Measurements from ENCODE around the gene MEAK7. TPM values are rescaled to one million over a fixed set of nuclear protein-coding genes. Genes with fewer than 3 reads are reported as not detected.

MEAK7 gene
- total RNA-seq, 1 donor from 2014 or later: 27.4 TPM

DNA sequence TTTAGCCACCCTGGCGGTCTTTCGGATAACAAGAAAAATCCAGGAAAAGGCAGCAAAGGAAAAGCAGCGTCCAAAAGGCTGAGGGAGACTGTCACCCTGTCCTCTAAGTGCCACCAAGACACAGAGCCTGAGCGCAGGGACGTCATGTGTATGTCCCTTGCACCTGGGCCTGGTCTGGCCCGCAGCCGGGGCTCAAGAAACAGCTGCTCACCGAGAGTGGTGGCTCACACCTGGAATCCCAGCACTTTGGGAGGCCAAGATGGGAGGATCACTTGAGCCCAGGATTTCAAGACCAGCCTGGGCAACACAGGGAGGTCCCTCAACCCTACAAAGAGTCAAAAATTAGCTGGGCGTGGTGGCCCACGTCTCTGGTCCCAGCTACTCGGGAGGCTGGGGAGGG is 9.2 kb upstream of the MEAK7 start:
- DNase-seq (ENCODE audit: extremely low read depth, low read depth, low spot score): no peak

GRCh38 chr16:84513123-84513522 is 8.7 kb upstream of the MEAK7 start:
- no peak for DNase-seq (ENCODE audit: extremely low read depth, low read depth, low spot score)

GRCh38 chr16:84511831-84512230 is 7.4 kb upstream of the MEAK7 start:
- DNase-seq (ENCODE audit: extremely low read depth, low read depth, low spot score): no peak

DNA sequence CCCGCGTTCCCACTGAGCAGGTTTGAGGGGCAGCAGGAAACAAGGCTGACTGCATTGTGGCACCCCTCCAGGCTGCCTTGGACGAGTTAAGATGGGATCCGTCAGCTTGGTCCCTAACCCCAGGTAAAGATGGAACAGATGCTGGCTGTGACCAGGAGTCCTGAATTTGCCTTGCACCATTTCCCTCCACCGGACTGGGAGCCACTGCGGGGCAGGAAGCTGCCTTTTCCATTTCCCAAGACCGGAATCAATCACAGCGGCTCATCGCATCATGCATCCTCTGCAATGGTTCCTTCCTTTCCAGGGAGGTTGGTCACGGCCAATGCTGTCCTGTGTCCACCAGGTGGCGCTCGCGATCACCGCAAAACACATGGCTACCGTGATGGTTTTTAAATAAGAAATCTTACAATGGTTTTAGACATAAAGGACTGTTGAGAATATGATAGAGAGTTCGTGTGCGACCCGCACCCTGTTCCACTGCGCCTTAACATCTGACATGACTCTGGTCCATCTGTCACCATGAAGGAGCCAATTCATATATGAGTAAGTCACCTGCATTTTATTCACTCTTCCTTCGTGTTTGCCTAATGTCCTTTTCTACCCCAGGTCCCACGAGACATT is 6.8 kb upstream of the MEAK7 start:
- peak; percentile 48 for DNase-seq (ENCODE audit: extremely low read depth, low read depth, low spot score)

GRCh38 chr16:84509032-84509950 is 4.8 kb upstream of the MEAK7 start:
- no peak for DNase-seq (ENCODE audit: extremely low read depth, low read depth, low spot score)

- DNase-seq (ENCODE audit: extremely low read depth, low read depth, low spot score): no peak
Observed at GRCh38 chr16:84508502-84508901, 4.0 kb upstream of the MEAK7 start.

DNA sequence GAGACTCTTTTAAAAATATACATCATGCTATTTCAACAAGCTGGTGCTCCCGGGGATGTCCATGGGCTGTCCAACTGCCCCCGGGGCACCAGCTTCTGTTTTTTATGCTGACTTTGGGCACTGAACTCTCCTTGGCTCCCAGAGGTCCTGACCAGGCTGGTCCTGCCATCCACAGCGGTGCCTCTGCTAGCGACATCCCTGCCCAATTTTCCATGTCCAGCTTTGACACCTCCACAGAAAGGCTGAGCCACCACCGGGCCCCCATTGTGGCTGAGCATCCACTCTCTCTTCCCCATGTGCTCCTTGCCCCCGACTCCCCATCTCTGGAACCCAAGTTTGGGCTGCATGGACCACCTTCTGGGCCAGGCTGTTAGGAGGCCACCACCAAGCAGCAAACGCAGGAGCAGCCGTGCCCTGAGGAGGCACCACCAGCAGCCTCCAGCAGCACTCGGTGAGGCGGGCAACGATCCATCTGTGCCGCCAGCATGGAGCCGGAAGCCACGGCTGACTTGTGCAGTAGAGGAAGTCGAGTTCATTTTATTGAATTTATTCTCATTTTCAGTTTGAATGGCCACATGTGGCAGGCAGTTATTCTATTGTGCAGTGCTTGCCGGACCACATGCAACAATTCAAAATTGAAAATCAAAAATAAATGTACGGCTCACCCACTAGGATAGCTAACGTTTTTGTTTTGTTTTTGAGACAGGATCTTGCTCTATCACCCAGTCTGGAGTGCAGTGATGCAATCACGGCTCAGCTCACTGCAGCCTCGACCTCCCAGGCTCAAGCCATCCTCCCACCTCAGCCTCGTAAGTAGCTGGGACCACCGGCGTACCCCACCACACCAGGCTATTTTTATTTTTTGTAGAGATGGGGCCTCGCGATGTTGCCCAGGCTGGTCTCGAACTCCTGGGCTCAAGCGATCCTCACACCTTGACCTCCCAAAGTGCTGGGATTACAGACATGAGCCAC is 2.8 kb upstream of the MEAK7 start:
- no peak for DNase-seq (ENCODE audit: extremely low read depth, low read depth, low spot score)

DNA sequence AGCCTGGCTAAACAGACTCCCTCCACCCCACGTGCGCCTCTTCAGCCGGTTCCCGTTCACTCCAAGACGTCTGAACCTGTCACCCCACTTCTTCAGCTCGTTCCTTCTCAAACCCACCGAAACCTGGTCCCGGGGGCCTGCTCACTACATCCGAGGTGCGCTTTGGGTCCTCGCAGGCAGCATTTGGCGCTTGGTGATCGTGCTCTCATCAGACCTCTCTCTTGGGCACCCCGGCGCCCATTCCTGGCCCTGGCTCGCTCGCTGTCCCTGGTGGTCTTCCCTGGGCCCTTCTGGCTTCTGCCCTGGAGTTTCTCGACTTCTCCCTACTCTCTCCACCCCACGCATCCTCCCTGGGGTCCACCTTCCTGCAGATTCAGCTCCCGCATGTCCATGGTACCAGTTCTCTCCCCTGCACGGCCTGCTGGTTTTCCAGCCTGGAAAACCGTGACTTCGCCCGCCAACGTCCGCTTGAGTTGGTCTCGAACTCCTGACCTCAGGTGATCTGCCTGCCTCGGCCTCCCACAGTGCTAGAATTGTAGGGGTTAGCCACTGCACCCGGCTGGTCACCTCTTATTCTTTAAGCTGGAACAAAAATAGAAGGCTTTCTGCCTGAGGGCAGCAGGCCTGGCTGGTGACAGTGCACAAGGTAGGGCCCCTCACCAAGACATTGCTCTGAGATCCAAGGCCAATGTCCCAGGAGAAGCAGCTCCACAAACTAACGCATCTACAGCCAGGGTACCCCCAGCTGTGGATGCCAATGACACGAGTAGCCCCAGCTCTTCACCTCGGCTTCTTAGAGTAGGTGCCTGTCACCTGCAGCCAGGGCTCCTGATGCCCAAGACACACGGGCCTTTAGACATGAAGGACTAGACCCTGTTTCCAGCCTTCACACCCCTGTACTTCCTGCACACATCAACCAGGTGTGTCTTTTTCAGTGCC is 1.1 kb upstream of the MEAK7 start:
- no peak for DNase-seq (ENCODE audit: extremely low read depth, low read depth, low spot score)

DNA sequence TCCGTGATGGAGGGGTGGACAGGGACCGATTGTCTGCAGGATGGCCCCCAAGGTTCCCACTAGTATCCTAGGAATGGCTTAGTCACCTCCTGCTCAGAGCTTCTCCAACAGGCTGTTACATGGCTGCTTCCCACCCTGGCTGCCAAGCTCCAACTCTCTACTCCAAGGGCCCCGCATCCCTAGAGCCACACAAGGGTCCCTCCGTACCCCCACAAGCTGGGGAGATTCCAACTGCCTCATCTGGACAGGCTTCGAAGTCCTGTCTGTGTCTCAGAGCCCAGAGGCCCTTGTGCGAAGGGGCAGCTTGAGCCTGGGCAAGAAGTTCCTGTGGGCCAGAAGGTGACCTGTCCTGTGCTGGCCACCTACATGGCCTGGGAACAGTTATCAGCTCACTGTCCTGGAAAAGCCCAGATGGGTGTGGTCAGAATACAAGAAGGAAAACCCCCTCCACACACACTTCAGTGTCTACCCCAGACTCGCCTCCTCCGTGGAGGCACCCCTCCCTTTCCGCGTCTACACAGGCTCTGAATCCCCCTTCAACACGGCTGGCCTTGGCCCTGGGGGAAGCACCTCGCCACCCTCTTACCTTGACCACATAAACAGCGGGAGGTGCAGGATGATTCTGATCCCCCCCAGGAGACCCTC is 586 bp downstream of the MEAK7 start:
- DNase-seq (ENCODE audit: extremely low read depth, low read depth, low spot score): no peak

DNA sequence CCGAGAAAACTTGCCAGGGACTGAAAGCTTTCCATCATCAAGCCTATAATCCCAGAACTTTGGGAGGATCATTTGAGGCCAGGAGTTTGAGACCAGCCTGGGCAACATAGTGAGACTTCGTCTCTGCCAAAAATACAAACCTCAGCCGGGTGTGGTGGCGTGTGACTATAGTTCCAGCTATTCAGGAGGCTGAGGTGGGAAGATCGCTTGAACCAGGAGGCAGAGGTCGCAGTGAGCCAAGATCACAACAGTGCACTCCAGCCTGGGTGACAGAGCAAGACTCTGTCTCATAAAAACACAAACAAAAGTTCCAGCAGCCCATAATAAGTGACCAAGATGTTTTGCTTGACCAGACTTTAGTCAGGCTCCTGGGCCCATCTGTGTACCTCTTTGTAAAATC is 1.9 kb downstream of the MEAK7 start:
- no peak for DNase-seq (ENCODE audit: extremely low read depth, low read depth, low spot score)

- no peak for DNase-seq (ENCODE audit: extremely low read depth, low read depth, low spot score)
Observed at GRCh38 chr16:84502075-84502474, 2.4 kb downstream of the MEAK7 start.

DNA sequence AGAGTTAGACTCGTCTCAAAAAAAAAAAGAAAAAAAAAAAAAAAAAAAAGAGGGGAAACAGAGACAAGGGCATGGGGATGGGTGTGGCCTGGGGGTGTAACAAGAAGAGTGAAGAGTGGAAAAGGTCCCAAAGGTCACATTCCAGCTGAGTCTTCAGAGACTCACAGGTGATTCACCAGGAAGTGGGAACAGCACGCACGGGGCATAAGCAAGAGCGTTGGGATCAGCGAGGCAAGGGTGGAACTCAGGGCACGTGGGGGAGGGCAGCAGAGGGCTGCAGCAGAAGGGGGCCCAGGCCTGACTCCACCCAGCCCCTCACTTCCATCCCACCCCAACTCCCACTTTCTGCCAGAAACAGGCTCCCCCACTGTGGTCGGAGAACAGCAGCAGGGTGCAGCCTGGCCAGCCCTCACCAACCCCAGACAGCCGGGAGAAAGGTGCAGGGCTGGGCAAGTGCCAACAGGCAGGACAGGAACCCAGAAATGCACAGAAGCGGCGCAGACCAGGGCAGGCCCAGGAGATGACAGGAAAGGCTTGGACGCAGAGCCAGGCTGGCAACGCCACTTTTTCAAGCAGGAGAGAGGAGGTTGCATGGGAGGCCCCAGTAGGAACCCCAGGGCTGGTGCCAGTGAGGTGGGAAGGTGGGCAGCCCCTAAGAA is 3.3 kb downstream of the MEAK7 start:
- DNase-seq (ENCODE audit: extremely low read depth, low read depth, low spot score): no peak

DNA sequence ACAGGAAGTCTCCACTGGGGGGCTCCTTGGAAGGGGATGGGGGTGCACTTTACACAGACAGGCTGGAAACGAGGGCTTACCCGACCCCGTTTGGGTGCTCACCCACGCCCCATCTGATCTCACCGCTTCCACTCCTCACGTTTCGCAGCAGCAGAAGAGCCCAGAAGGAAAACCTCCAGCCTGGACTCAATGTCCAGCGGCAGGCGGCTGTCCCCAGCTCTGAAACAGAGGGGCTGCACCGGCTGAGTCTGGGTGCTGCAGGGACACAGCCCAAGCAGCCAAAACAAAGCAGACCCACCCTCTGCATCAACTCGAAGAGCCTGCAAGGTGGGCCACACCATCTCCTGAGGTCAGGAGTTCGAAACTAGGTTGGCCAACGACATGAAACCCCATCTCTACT is 3.9 kb downstream of the MEAK7 start:
- DNase-seq (ENCODE audit: extremely low read depth, low read depth, low spot score): no peak

DNA sequence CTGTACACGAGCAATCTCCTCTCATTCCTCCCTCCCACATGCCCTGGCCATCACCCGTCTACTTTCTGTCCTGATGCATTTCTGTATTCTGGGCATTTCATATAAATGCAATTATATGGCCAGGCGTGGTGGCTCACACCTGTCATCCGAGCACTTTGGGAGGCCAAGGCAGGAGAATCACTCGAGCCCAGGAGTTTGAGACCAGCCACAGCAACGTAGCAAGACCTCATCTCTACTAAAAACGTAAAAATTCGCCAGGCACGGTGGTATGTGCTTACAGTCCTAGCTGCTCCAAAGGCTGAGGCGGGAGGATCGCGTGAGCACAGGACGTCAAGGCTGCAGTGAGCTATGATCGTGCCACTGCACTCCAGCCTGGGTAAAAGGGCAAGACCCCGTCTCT is 4.8 kb downstream of the MEAK7 start:
- no peak for DNase-seq (ENCODE audit: extremely low read depth, low read depth, low spot score)

DNA sequence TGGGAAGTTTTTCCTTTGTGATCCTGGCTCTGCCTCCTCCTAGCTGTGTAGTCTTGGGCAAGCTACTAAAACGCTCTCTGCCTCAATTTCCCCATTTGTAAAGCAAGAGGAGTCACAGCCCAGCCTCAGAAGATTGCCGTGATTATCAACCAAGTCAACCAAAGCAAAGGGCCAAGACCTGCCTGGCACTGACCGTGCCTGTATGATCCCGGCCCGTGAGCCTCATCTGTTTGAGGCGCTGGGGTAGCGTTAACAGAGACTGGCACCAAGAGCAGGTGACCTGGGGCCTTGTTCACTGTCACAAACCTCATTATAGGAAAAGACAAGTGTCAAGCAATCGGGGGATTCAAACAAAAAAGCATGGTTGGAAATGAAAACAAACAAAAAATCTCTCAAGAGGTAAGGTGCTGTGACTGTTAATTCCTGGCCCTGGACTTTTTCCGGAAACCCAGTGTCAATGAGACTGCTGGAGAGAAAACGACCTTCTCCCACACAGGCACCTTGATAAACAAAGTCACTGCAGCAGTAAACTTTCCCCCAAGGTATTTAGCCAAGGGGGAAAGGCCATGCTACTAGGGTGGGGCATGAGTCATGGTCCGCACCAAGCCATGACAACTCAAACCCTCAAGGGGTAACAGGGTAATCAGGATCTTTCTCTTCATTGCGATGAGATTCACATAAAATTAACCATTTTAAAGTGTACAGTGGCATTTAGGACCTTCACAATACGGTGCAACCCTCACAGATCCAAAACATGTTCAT is 5.4 kb downstream of the MEAK7 start:
- no peak for DNase-seq (ENCODE audit: extremely low read depth, low read depth, low spot score)

- no peak for DNase-seq (ENCODE audit: extremely low read depth, low read depth, low spot score)
Observed at GRCh38 chr16:84498223-84498610, 6.2 kb downstream of the MEAK7 start.

DNA sequence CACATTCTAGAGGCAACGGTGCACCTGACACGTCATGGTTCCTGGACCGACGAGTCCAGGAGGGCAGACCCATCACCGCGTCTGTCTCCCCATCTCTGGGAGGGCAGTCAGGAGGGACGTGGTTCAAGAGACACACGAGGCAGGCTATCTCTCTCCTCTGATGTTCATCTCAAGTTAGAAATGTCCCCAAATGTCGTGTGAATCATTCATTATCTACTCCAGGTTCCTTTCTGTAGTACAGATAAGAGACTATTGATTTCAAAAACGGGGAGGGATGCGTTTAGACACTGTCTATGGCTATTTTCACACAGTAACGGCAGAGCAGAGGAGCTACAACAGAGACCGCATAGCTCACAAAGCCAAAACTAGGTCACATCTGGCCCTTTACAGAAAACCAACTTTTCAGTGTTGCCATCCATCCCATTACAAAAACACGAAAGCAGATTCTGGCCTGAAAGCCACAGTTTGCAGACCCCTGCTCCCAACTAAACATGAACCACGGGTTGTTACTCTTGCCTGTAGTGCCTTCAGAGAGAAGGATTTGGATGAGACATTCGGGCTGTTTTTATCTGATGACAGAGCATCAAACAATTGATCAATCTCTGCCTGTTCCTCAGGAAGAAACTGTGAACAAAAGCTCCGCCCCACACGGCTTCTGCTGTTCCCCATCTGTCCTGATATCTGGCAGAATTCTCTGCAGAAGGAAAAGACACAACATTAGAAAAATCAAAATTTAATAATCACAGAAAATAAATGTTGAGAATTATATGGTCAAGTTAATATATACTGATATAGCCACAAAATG is 6.8 kb downstream of the MEAK7 start:
- no peak for DNase-seq (ENCODE audit: extremely low read depth, low read depth, low spot score)

DNA sequence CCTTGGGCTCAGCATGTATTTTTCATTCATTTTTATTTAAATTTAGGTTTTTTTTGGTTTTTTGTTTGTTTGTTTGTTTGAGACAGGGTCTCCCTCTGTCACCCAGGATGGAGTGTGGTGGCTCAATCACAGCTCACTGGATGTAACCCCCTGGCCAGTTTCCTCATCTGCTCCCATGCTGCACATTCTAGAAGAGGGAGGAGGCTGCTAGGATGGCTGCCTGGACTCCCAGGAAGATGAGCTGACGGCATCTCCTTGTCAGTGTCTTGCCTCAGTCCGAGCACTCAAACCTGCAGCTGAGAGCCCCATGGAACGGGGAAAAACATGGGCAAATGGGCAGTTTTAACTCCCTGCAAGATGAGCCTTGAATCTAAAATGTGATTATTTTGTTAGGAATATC is 7.5 kb downstream of the MEAK7 start:
- no peak for DNase-seq (ENCODE audit: extremely low read depth, low read depth, low spot score)
